ENCODE data around the gene SLC9A9.

Gene SLC9A9

GRCh38 chr3:143652118-143652517, 196.2 kb downstream of the SLC9A9 start:
- DNase-seq (ENCODE audit: low read depth in 2 of 2, low spot score in 1 of 2), result no peak

GRCh38 chr3:143650827-143651226, 197.4 kb downstream of the SLC9A9 start:
- DNase-seq (ENCODE audit: low read depth in 2 of 2, low spot score in 1 of 2), result no peak

GRCh38 chr3:143650120-143650519, 198.1 kb downstream of the SLC9A9 start:
- DNase-seq (ENCODE audit: low read depth in 2 of 2, low spot score in 1 of 2), result no peak

GRCh38 chr3:143648708-143649107, 199.6 kb downstream of the SLC9A9 start:
- DNase-seq (ENCODE audit: low read depth in 2 of 2, low spot score in 1 of 2), result no peak

- DNase-seq (ENCODE audit: low read depth in 2 of 2, low spot score in 1 of 2), result no peak
These were observed 200.1 kb downstream of the SLC9A9 start for GRCh38 chr3:143648218-143648617.

GRCh38 chr3:143644370-143645089, 203.7 kb downstream of the SLC9A9 start:
- DNase-seq (ENCODE audit: low read depth in 2 of 2, low spot score in 1 of 2), result no peak

GRCh38 chr3:143643905-143644304, 204.4 kb downstream of the SLC9A9 start:
- no peak for DNase-seq (ENCODE audit: low read depth in 2 of 2, low spot score in 1 of 2)

- no peak for DNase-seq (ENCODE audit: low read depth in 2 of 2, low spot score in 1 of 2)
These were observed 207.5 kb downstream of the SLC9A9 start for GRCh38 chr3:143640774-143641173.

GRCh38 chr3:143637133-143637532, 211.1 kb downstream of the SLC9A9 start:
- DNase-seq (ENCODE audit: low read depth in 2 of 2, low spot score in 1 of 2), result no peak

- DNase-seq (ENCODE audit: low read depth in 2 of 2, low spot score in 1 of 2), result no peak
These were observed 213.3 kb downstream of the SLC9A9 start for GRCh38 chr3:143634991-143635390.

GRCh38 chr3:143634427-143634826, 213.8 kb downstream of the SLC9A9 start:
- DNase-seq (ENCODE audit: low read depth in 2 of 2, low spot score in 1 of 2), result no peak

- no peak for DNase-seq (ENCODE audit: low read depth in 2 of 2, low spot score in 1 of 2)
These were observed 214.5 kb downstream of the SLC9A9 start for GRCh38 chr3:143633816-143634215.

- no peak for DNase-seq (ENCODE audit: low read depth in 2 of 2, low spot score in 1 of 2)
These were observed 218.5 kb downstream of the SLC9A9 start for GRCh38 chr3:143629726-143630125.

- no peak for DNase-seq (ENCODE audit: low read depth in 2 of 2, low spot score in 1 of 2)
These were observed 219.3 kb downstream of the SLC9A9 start for GRCh38 chr3:143628971-143629370.

GRCh38 chr3:143627336-143627735, 220.9 kb downstream of the SLC9A9 start:
- DNase-seq (ENCODE audit: low read depth in 2 of 2, low spot score in 1 of 2), result no peak

GRCh38 chr3:143619231-143619630, 229.0 kb downstream of the SLC9A9 start:
- no peak for DNase-seq (ENCODE audit: low read depth in 2 of 2, low spot score in 1 of 2)

- DNase-seq (ENCODE audit: low read depth in 2 of 2, low spot score in 1 of 2), result no peak
These were observed 231.2 kb downstream of the SLC9A9 start for GRCh38 chr3:143617050-143617449.

GRCh38 chr3:143613226-143613625, 235.0 kb downstream of the SLC9A9 start:
- no peak for DNase-seq (ENCODE audit: low read depth in 2 of 2, low spot score in 1 of 2)

- DNase-seq (ENCODE audit: low read depth in 2 of 2, low spot score in 1 of 2), result no peak
These were observed 235.7 kb downstream of the SLC9A9 start for GRCh38 chr3:143612541-143612940.

- no peak for DNase-seq (ENCODE audit: low read depth in 2 of 2, low spot score in 1 of 2)
These were observed 239.3 kb downstream of the SLC9A9 start for GRCh38 chr3:143608966-143609365.

- DNase-seq (ENCODE audit: low read depth in 2 of 2, low spot score in 1 of 2), result no peak
These were observed 242.9 kb downstream of the SLC9A9 start for GRCh38 chr3:143605233-143605950.

- DNase-seq (ENCODE audit: low read depth in 2 of 2, low spot score in 1 of 2), result no peak
These were observed 243.7 kb downstream of the SLC9A9 start for GRCh38 chr3:143604402-143605185.

All from stimulated activated CD8-positive, alpha-beta memory T cell treated with anti-CD3 and anti-CD28 coated beads, Interleukin-4, amount 100 ng/mL, for 1 hour (primary cell).